Measurements from ENCODE around the gene IL18.
A peak's percentile ranks its signal among the peaks of the same experiment; 100 is the strongest.

GRCh38 chr11:112113539-112114457, 50.1 kb downstream of the IL18 start:
- peak; percentile 57 to 72 (median 64); a peak in 4 of 6 replicates for TF ChIP-seq CTCF (IDR thresholded peaks at IDR 0.05 in 2 of 3, conservative IDR thresholded peaks at IDR 0.05 in 1 of 3; ENCODE audit: insufficient read depth in 2 of 3, low read depth in 1 of 3, low read length in 3 of 3)
- TF ChIP-seq HIVEP1 (CRISPR knock-in tag; IDR thresholded peaks at IDR 0.05), result no peak
- TF ChIP-seq POLR2A (conservative IDR thresholded peaks at IDR 0.05), result no peak
- TF ChIP-seq ZNF780A (CRISPR knock-in tag; IDR thresholded peaks at IDR 0.05), result no peak
- TF ChIP-seq SMARCE1 (IDR thresholded peaks at IDR 0.05), result no peak
- TF ChIP-seq ZNF586 (CRISPR knock-in tag; conservative IDR thresholded peaks at IDR 0.05), result no peak
- no peak for TF ChIP-seq DACH1 (IDR thresholded peaks at IDR 0.05; ENCODE audit: partially characterized antibody)
- no peak for TF ChIP-seq EP300 (IDR thresholded peaks at IDR 0.05; ENCODE audit: low read length)
- TF ChIP-seq ARID3A (IDR thresholded peaks at IDR 0.05; ENCODE audit: borderline replicate concordance, low read depth, low read length), result no peak
